Neuronal stem cell (in vitro differentiated cells): Measurements from ENCODE around the gene ACP7.
A peak's percentile ranks its signal among the peaks of the same experiment; 100 is the strongest.

Experiments used
- DNase-seq: peaks from one replicate; pipeline ENCODE4 v3.0.0-alpha.2; 2013; ENCODE audit warnings: low spot score
- H2AFZ ChIP-seq: one replicate; pipeline ENCODE4 v1.6.1; 2013; ENCODE audit warnings: mild to moderate bottlenecking, low read length, inconsistent platforms
- H2AK5ac ChIP-seq: 2 replicates; pipeline ENCODE4 v1.6.1; 2013; ENCODE audit warnings: low read depth, mild to moderate bottlenecking, inconsistent platforms, low read length, moderate library complexity, mixed read lengths
- H2BK120ac ChIP-seq: 2 replicates; pipeline ENCODE4 v1.6.1; 2013; ENCODE audit warnings: low read depth, mild to moderate bottlenecking, inconsistent platforms, low read length, moderate library complexity, mixed read lengths
- H2BK12ac ChIP-seq: one replicate; pipeline ENCODE4 v1.6.1; 2013; ENCODE audit warnings: low read length, inconsistent platforms
- H2BK15ac ChIP-seq: 2 replicates; pipeline ENCODE4 v1.6.1; 2013; ENCODE audit warnings: mild to moderate bottlenecking, low read length, inconsistent platforms, mixed read lengths
- H2BK5ac ChIP-seq: one replicate; pipeline ENCODE4 v1.6.1; 2013; ENCODE audit warnings: inconsistent platforms, mild to moderate bottlenecking, low read length, moderate library complexity
- H3K14ac ChIP-seq: one replicate; pipeline ENCODE4 v1.6.1; 2013; ENCODE audit warnings: low read length, inconsistent platforms
- H3K18ac ChIP-seq: 2 replicates; pipeline ENCODE4 v1.6.1; 2013; ENCODE audit warnings: low read length, inconsistent platforms
- H3K23ac ChIP-seq: 2 replicates; pipeline ENCODE4 v1.6.1; 2013; ENCODE audit warnings: low read depth, mild to moderate bottlenecking, mixed read lengths, low read length, inconsistent platforms; ENCODE audit not compliant: poor library complexity
- H3K27ac ChIP-seq: replicated peaks from 3 replicates; pipeline ENCODE4 v1.5.1; 2013; ENCODE audit warnings: low read length, inconsistent platforms
- H3K27me3 ChIP-seq, 3 experiments: 2 replicates each; pipeline ENCODE4 v1.6.1; 2013; ENCODE audit warnings: low read length in 3 of 3, mild to moderate bottlenecking in 2 of 3, inconsistent platforms in 1 of 3, low read depth in 1 of 3, mixed read lengths in 1 of 3, moderate library complexity in 1 of 3; ENCODE audit not compliant: control insufficient read depth in 3 of 3, insufficient read depth in 3 of 3
- H3K36me3 ChIP-seq, 2 donors: replicated peaks in 1 of 2; 2 replicates each; pipeline ENCODE4 v1.6.1; 2013; ENCODE audit warnings: low read length in 2 of 2; ENCODE audit not compliant: control insufficient read depth in 2 of 2, insufficient read depth in 2 of 2
- H3K4ac ChIP-seq: 2 replicates; pipeline ENCODE4 v1.6.1; 2013; ENCODE audit warnings: inconsistent platforms, mild to moderate bottlenecking, low read length, moderate library complexity
- H3K4me1 ChIP-seq, 2 donors: 1 replicate in 1 of 2; 2 replicates in 1 of 2; pipeline ENCODE4 v1.6.1; 2013; ENCODE audit warnings: low read length in 2 of 2, low read depth in 1 of 2; ENCODE audit not compliant: control insufficient read depth in 2 of 2, insufficient read depth in 1 of 2
- H3K4me2 ChIP-seq: one replicate; pipeline ENCODE4 v1.6.1; 2013; ENCODE audit warnings: mild to moderate bottlenecking, low read length, inconsistent platforms; ENCODE audit not compliant: insufficient read depth, poor library complexity, severe bottlenecking
- H3K4me3 ChIP-seq, 2 donors: 2 replicates each; pipeline ENCODE4 v1.5.1; 2013; ENCODE audit warnings: low read length in 2 of 2, mild to moderate bottlenecking in 2 of 2, inconsistent platforms in 1 of 2, moderate library complexity in 1 of 2
- H3K79me1 ChIP-seq: one replicate; pipeline ENCODE4 v1.6.1; 2013; ENCODE audit warnings: low read depth, mild to moderate bottlenecking, inconsistent platforms, low read length, moderate library complexity
- H3K9ac ChIP-seq: one replicate; pipeline ENCODE4 v1.6.1; 2013; ENCODE audit warnings: mild to moderate bottlenecking, low read depth, low read length, inconsistent platforms; ENCODE audit not compliant: poor library complexity
- H3K9me3 ChIP-seq, 2 donors: replicated peaks in 1 of 2; 2 replicates each; pipeline versions ENCODE3 to v1.6.1; 2013; ENCODE audit warnings: low read length in 2 of 2, mild to moderate bottlenecking in 2 of 2, inconsistent platforms in 1 of 2, low read depth in 1 of 2, mixed read lengths in 1 of 2, moderate library complexity in 1 of 2; ENCODE audit not compliant: control insufficient read depth in 2 of 2, insufficient read depth in 1 of 2
- H4K8ac ChIP-seq: one replicate; pipeline ENCODE4 v1.6.1; 2013; ENCODE audit warnings: low read depth, mild to moderate bottlenecking, inconsistent platforms, low read length, moderate library complexity
- H4K91ac ChIP-seq: one replicate; pipeline ENCODE4 v1.6.1; 2013; ENCODE audit warnings: low read length, low read depth, mild to moderate bottlenecking, inconsistent platforms; ENCODE audit not compliant: poor library complexity
- WGBS, 2 donors: extraction: QIAGEN DNeasy Blood & Tissue Kit; methylation state at CpG; one replicate each; pipeline ENCODE4 v1.1.7; 2013; ENCODE audit warnings: missing lambda C conversion rate in 2 of 2, mixed read lengths in 1 of 2; ENCODE audit not compliant: insufficient read length in 2 of 2, insufficient replicate concordance in 1 of 2; ENCODE audit errors: extremely low coverage in 2 of 2; 5-methylcytosine and 5-hydroxymethylcytosine counted together

Gene ACP7

GRCh38 chr19:39150235-39150634 lies 66.1 kb downstream of the ACP7 start:
- Histone ChIP-seq H3K79me1 (peaks cover 16% of the 10 kb centered on the region), H3K4ac (no peak overlapping the region), H3K18ac (peak overlapping the region; percentile 21), H3K27me3 (no peaks in the 10 kb centered on the region), H4K91ac (no peak overlapping the region), H3K27ac (no peak overlapping the region), H3K4me3 (no peak overlapping the region), H3K9me3 (peaks cover 4 to 8% of the 10 kb centered on the region in 2 donors), H3K14ac (no peak overlapping the region), H3K4me2 (no peak overlapping the region), H2BK15ac (no peak overlapping the region), H3K23ac (no peak overlapping the region), H3K36me3 (peaks cover 3 to 6% of the 10 kb centered on the region in 2 donors), H2BK120ac (no peak overlapping the region), H2AFZ (no peak overlapping the region), H2BK5ac (no peak overlapping the region), H2AK5ac (no peak overlapping the region), H2BK12ac (no peak overlapping the region), H3K4me1 (peaks cover 3 to 13% of the 10 kb centered on the region in 2 donors), H3K9ac (no peak overlapping the region), H4K8ac (no peak overlapping the region)
- no CpG with 5 or more reads among the region's 8 CpGs for WGBS, 2 donors
- no peak for DNase-seq

GRCh38 chr19:39150807-39151600 lies 66.8 kb downstream of the ACP7 start:
- Histone ChIP-seq H4K8ac (no peak overlapping the region), H3K4me3 (peak overlapping the region in 1 of 2 donors; percentile 23), H2AFZ (no peak overlapping the region), H4K91ac (no peak overlapping the region), H2BK12ac (no peak overlapping the region), H3K9ac (peak overlapping the region; percentile 38), H3K79me1 (peaks cover 20% of the 10 kb centered on the region), H2BK15ac (no peak overlapping the region), H2BK5ac (no peak overlapping the region), H3K27ac (no peak overlapping the region), H3K23ac (no peak overlapping the region), H2BK120ac (no peak overlapping the region), H3K36me3 (peaks cover 5 to 6% of the 10 kb centered on the region in 2 donors), H3K4ac (no peak overlapping the region), H2AK5ac (no peak overlapping the region), H3K4me2 (no peak overlapping the region), H3K27me3 (no peaks in the 10 kb centered on the region), H3K9me3 (peaks cover 4 to 8% of the 10 kb centered on the region in 2 donors), H3K14ac (no peak overlapping the region), H3K4me1 (peaks cover 0 to 15% of the 10 kb centered on the region in 2 donors), H3K18ac (peak overlapping the region; percentile 13)
- no peak for DNase-seq
- no CpG with 5 or more reads among the region's 26 CpGs for WGBS, 2 donors

- no peak overlapping the region for H2AK5ac ChIP-seq
- DNase-seq: no peak
- H3K4me3 ChIP-seq: no peak overlapping the region
- peaks cover 4 to 8% of the 10 kb centered on the region in 2 donors for H3K9me3 ChIP-seq
- no peak overlapping the region for H3K9ac ChIP-seq
- H3K36me3 ChIP-seq: peaks cover 5 to 6% of the 10 kb centered on the region in 2 donors
- H3K4me1 ChIP-seq: peaks cover 0 to 24% of the 10 kb centered on the region in 2 donors
- no peak overlapping the region for H3K4ac ChIP-seq
- H3K14ac ChIP-seq: no peak overlapping the region
- no peaks in the 10 kb centered on the region for H3K27me3 ChIP-seq
- H3K18ac ChIP-seq: no peak overlapping the region
- H2BK120ac ChIP-seq: no peak overlapping the region
- H3K23ac ChIP-seq: no peak overlapping the region
- no peak overlapping the region for H3K4me2 ChIP-seq
- peaks cover 24% of the 10 kb centered on the region for H3K79me1 ChIP-seq
- no peak overlapping the region for H3K27ac ChIP-seq
- H4K8ac ChIP-seq: no peak overlapping the region
- H2BK15ac ChIP-seq: no peak overlapping the region
- no peak overlapping the region for H2AFZ ChIP-seq
- H4K91ac ChIP-seq: no peak overlapping the region
- no peak overlapping the region for H2BK5ac ChIP-seq
- no CpG with 5 or more reads among the region's 10 CpGs for WGBS, 2 donors
- no peak overlapping the region for H2BK12ac ChIP-seq
These were observed 67.9 kb downstream of the ACP7 start for GRCh38 chr19:39152066-39152465.

DNA sequence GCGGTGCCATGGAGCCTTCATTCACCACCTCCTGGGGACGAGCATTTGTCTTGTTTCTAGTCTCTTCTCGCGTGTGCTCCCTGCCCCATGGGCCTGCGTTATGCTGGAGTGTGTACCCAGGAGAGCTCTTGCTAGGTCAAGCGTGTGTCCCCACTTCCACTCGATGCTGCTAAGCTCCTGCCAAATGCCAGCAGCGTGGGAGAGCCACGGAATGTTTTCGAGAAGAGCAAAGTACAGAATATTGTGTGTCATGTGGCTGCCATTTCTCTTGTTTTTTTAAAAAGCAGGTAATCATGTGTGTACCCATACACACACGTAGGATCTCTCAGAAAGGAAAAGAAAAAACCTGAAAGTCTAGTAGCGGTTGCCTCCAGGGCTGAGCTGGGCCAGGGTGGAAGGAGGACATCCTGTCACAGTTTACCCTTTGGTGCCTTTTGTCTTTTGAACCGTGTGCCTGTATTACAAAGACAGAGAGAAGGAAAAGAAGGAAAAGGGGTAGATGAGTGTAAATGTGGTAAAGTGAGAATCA lies 70.0 kb downstream of the ACP7 start:
- Histone ChIP-seq H3K23ac (no peak overlapping the region), H4K91ac (no peak overlapping the region), H3K27ac (no peak overlapping the region), H3K4me2 (no peak overlapping the region), H3K14ac (no peak overlapping the region), H2AFZ (no peak overlapping the region), H2BK120ac (no peak overlapping the region), H4K8ac (no peak overlapping the region), H2BK12ac (no peak overlapping the region), H3K27me3 (peaks cover 0 to 2% (median 0%) of the 10 kb centered on the region in 3 experiments), H3K4ac (no peak overlapping the region), H2BK15ac (no peak overlapping the region), H3K79me1 (peaks cover 27% of the 10 kb centered on the region), H3K36me3 (peaks cover under 1 to 5% of the 10 kb centered on the region in 2 donors), H3K9me3 (peaks cover 1 to 3% of the 10 kb centered on the region in 2 donors), H2BK5ac (no peak overlapping the region), H3K9ac (no peak overlapping the region), H2AK5ac (no peak overlapping the region), H3K18ac (no peak overlapping the region), H3K4me1 (peaks cover 0 to 29% of the 10 kb centered on the region in 2 donors), H3K4me3 (no peak overlapping the region)
- DNase-seq: no peak
- no CpG with 5 or more reads among the region's 13 CpGs for WGBS, 2 donors
